22Rv1 (cell line): Measurements from ENCODE around the gene CFAP65.

ENCODE experiments used
- CTCF ChIP-seq: fragments of 450-650 bp; IDR thresholded peaks from 2 replicates; pipeline ENCODE4 v1.5.1; 2017; ENCODE audit warnings: mild to moderate bottlenecking
- ZFX ChIP-seq: fragments of 450-650 bp; IDR thresholded peaks from 2 replicates; pipeline ENCODE4 v1.6.1; 2017; ENCODE audit warnings: antibody characterized with exemption, borderline replicate concordance

DNA sequence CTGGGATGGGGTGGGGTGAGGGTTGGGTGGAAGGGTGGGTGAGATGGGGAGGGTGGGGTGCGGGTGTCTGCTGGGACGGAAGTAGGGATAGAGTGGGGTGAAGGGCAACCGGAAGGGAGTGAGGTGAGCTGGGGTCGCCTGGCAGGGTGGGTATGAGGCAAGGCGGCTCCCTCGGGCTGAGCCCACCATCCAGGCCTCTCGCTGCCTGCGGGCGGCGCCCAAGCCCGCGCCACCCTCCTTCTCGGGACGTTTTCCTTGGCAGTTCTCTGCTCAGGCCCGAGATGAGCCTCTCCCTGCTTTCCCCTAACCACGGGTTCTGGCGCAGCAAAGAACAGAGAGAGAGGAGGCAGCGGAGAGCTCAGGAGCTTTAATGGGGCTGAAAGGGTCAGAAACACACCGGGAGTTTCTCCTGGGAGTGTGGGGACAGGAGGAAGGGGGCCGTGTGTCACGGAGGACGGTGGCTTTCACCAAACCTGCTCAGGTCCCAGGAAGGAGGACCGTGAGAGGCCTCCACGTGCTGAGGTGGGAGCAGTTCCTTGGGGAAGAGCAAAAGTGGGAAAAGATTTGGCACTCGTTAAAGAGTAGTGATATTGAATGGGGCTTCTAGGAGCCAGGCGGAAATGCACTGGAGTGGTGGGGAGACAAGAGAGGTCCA is 60.5 kb downstream of the CFAP65 start:
- peak; percentile 7 for TF ChIP-seq CTCF
- TF ChIP-seq ZFX: no peak
